NOMO-1 (cell line): ENCODE data around the gene MBNL3.
"Not testable (repeated sequence)": the region's sequence is repeated elsewhere in the genome, so short reads cannot be mapped to it uniquely, and the experiment has no call there.

Experiments
- DNase-seq, 2 experiments: peaks; one replicate each; lab custom pipeline; 2025; ENCODE audit not compliant: unreplicated experiment in 2 of 2; lab: John Stamatoyannopoulos, UW

Gene MBNL3

GRCh38 chrX:132384301-132384700 lies 104.5 kb downstream of the MBNL3 start:
- DNase-seq: no peak

- no peak for DNase-seq
Measured at GRCh38 chrX:132382068-132382467, 106.8 kb downstream of the MBNL3 start.

- no peak for DNase-seq
Measured at GRCh38 chrX:132378281-132378680, 110.6 kb downstream of the MBNL3 start.

- DNase-seq: no peak
Measured at GRCh38 chrX:132375941-132376340, 112.9 kb downstream of the MBNL3 start.

- DNase-seq: no peak
Measured at GRCh38 chrX:132373610-132374009, 115.2 kb downstream of the MBNL3 start.

- no peak for DNase-seq
Measured at GRCh38 chrX:132369617-132370326, 119.1 kb downstream of the MBNL3 start.

- DNase-seq: no peak
Measured at GRCh38 chrX:132367984-132368383, 120.9 kb downstream of the MBNL3 start.

GRCh38 chrX:132367314-132367713 lies 121.5 kb downstream of the MBNL3 start:
- DNase-seq: no peak

- no peak for DNase-seq
Measured at GRCh38 chrX:132365490-132365889, 123.3 kb downstream of the MBNL3 start.

GRCh38 chrX:132364313-132364712 lies 124.5 kb downstream of the MBNL3 start:
- DNase-seq: no peak

- no peak for DNase-seq
Measured at GRCh38 chrX:132353430-132353829, 135.4 kb downstream of the MBNL3 start.

- DNase-seq: no peak
Measured at GRCh38 chrX:132336172-132336571, 152.7 kb downstream of the MBNL3 start.

GRCh38 chrX:132333351-132333750 lies 155.5 kb downstream of the MBNL3 start:
- no peak for DNase-seq

GRCh38 chrX:132331532-132331931 lies 157.3 kb downstream of the MBNL3 start:
- no peak for DNase-seq

- no peak for DNase-seq
Measured at GRCh38 chrX:132331000-132331399, 157.8 kb downstream of the MBNL3 start.

- no peak for DNase-seq
Measured at GRCh38 chrX:132330156-132330729, 158.6 kb downstream of the MBNL3 start.

- not testable (repeated sequence) for DNase-seq
Measured at GRCh38 chrX:132326960-132327359, 161.9 kb downstream of the MBNL3 start.
